H9 (cell line): ENCODE results near the gene SEC16B. TPM values are rescaled to one million over a fixed set of nuclear protein-coding genes. Genes with fewer than 3 reads are reported as not detected.

Experiments
- DNase-seq: peaks from one replicate; pipeline ENCODE4 v3.0.0-alpha.2; 2017
- H2AFZ ChIP-seq: one replicate; pipeline ENCODE4 v1.6.1; 2013; ENCODE audit warnings: mild to moderate bottlenecking, low read length, control low read depth, moderate library complexity
- H2AK5ac ChIP-seq: 2 replicates; pipeline ENCODE4 v1.6.1; 2013; ENCODE audit warnings: low read length, control low read depth, mixed read lengths; ENCODE audit not compliant: insufficient read length
- H2BK120ac ChIP-seq: one replicate; pipeline ENCODE4 v1.6.1; 2013; ENCODE audit warnings: low read depth, mild to moderate bottlenecking, low read length, control low read depth, inconsistent platforms; ENCODE audit not compliant: poor library complexity, severe bottlenecking
- H2BK12ac ChIP-seq: 2 replicates; pipeline ENCODE4 v1.6.1; 2013; ENCODE audit warnings: low read length, control low read depth, mixed read lengths, low read depth; ENCODE audit not compliant: insufficient read length
- H2BK15ac ChIP-seq: 2 replicates; pipeline ENCODE4 v1.6.1; 2013; ENCODE audit warnings: low read depth, low read length, control low read depth
- H2BK20ac ChIP-seq: one replicate; pipeline ENCODE4 v1.6.1; 2013; ENCODE audit warnings: low read depth, mild to moderate bottlenecking, low read length, control low read depth, inconsistent platforms; ENCODE audit not compliant: poor library complexity, severe bottlenecking
- H2BK5ac ChIP-seq: 2 replicates; pipeline ENCODE4 v1.6.1; 2013; ENCODE audit warnings: low read length, control low read depth, mixed read lengths; ENCODE audit not compliant: insufficient read length
- H3K14ac ChIP-seq: 2 replicates; pipeline ENCODE4 v1.6.1; 2013; ENCODE audit warnings: low read length, control low read depth; ENCODE audit not compliant: insufficient read depth
- H3K18ac ChIP-seq: 2 replicates; pipeline ENCODE4 v1.6.1; 2013; ENCODE audit warnings: low read depth, mild to moderate bottlenecking, mixed read lengths, low read length, control low read depth; ENCODE audit not compliant: insufficient read length
- H3K23ac ChIP-seq: 2 replicates; pipeline ENCODE4 v1.6.1; 2013; ENCODE audit warnings: low read length, control low read depth, mixed read lengths, low read depth; ENCODE audit not compliant: insufficient read length
- H3K23me2 ChIP-seq: 2 replicates; pipeline ENCODE4 v1.6.1; 2013; ENCODE audit warnings: low read depth, mild to moderate bottlenecking, mixed read lengths, low read length, control low read depth; ENCODE audit not compliant: insufficient read length, poor library complexity, severe bottlenecking
- H3K27ac ChIP-seq: 2 replicates; pipeline ENCODE4 v1.5.1; 2013; ENCODE audit warnings: low read length, control low read depth, mixed read lengths, low read depth; ENCODE audit not compliant: insufficient read length
- H3K27me3 ChIP-seq: 2 replicates; pipeline ENCODE4 v1.6.1; 2013; ENCODE audit warnings: low read length, control low read depth, inconsistent platforms; ENCODE audit not compliant: insufficient read depth
- H3K4ac ChIP-seq: 2 replicates; pipeline ENCODE4 v1.6.1; 2013; ENCODE audit warnings: low read depth, mild to moderate bottlenecking, control low read depth, inconsistent platforms, low read length, moderate library complexity
- H3K4me1 ChIP-seq: 2 replicates; pipeline ENCODE4 v1.6.1; 2013; ENCODE audit warnings: low read length, control low read depth, inconsistent platforms; ENCODE audit not compliant: insufficient read depth
- H3K4me2 ChIP-seq: 2 replicates; pipeline ENCODE4 v1.6.1; 2013; ENCODE audit warnings: low read length, control low read depth, mixed read lengths; ENCODE audit not compliant: insufficient read length, insufficient read depth
- H3K56ac ChIP-seq: 2 replicates; pipeline ENCODE4 v1.6.1; 2013; ENCODE audit warnings: low read depth, mild to moderate bottlenecking, mixed read lengths, low read length, control low read depth; ENCODE audit not compliant: insufficient read length
- H3K79me1 ChIP-seq: 2 replicates; pipeline ENCODE4 v1.6.1; 2013; ENCODE audit warnings: low read depth, mild to moderate bottlenecking, moderate library complexity, low read length, control low read depth, inconsistent platforms; ENCODE audit not compliant: insufficient read depth, poor library complexity, severe bottlenecking
- H3K79me2 ChIP-seq: 2 replicates; pipeline ENCODE4 v1.6.1; 2013; ENCODE audit warnings: low read length, control low read depth, inconsistent platforms; ENCODE audit not compliant: insufficient read depth
- H3K9ac ChIP-seq: 2 replicates; pipeline ENCODE4 v1.6.1; 2013; ENCODE audit warnings: low read length, control low read depth, mixed read lengths; ENCODE audit not compliant: insufficient read length; ENCODE audit errors: extremely low read depth
- H3K9me3 ChIP-seq: one replicate; pipeline ENCODE4 v1.6.1; 2013; ENCODE audit warnings: low read depth, low read length, inconsistent platforms; ENCODE audit not compliant: control insufficient read depth
- H3T11ph ChIP-seq: one replicate; pipeline ENCODE4 v1.6.1; 2013; ENCODE audit warnings: mild to moderate bottlenecking, low read length, control low read depth, inconsistent platforms
- H4K20me1 ChIP-seq: one replicate; pipeline ENCODE4 v1.6.1; 2013; ENCODE audit not compliant: control insufficient read depth, insufficient read length, insufficient read depth
- H4K5ac ChIP-seq: 2 replicates; pipeline ENCODE4 v1.6.1; 2013; ENCODE audit warnings: low read depth, mild to moderate bottlenecking, mixed read lengths, low read length, control low read depth; ENCODE audit not compliant: insufficient read length
- H4K8ac ChIP-seq: replicated peaks from 2 replicates; pipeline ENCODE4 v1.6.1; 2013; ENCODE audit warnings: low read length, control low read depth, mixed read lengths, low read depth; ENCODE audit not compliant: insufficient read length
- H4K91ac ChIP-seq: 2 replicates; pipeline ENCODE4 v1.6.1; 2013; ENCODE audit warnings: low read depth, mild to moderate bottlenecking, moderate library complexity, mixed read lengths, low read length, control low read depth; ENCODE audit not compliant: insufficient read length
- H3K27ac Mint-ChIP-seq, 3 experiments: 2 replicates in 2 of 3; 3 replicates in 1 of 3; pipeline ENCODE4 v1.8.0; 2020 to 2021; ENCODE audit warnings: mixed read lengths in 3 of 3, mild to moderate bottlenecking in 1 of 3, moderate library complexity in 1 of 3
- H3K27me3 Mint-ChIP-seq: 2 replicates; pipeline ENCODE4 v1.8.0; 2021; ENCODE audit warnings: low read depth, mild to moderate bottlenecking, moderate library complexity, mixed read lengths
- H3K36me3 Mint-ChIP-seq, 3 experiments: 2 replicates in 2 of 3; 3 replicates in 1 of 3; pipeline ENCODE4 v1.8.0; 2020 to 2021; ENCODE audit warnings: low read depth in 3 of 3, mixed read lengths in 3 of 3; ENCODE audit not compliant: insufficient read depth in 1 of 3
- H3K4me1 Mint-ChIP-seq, 2 experiments: 2 replicates each; pipeline ENCODE4 v1.8.0; 2020; ENCODE audit warnings: mixed read lengths in 2 of 2
- H3K4me3 Mint-ChIP-seq, 2 experiments: 2 replicates in 1 of 2; 3 replicates in 1 of 2; pipeline ENCODE4 v1.8.0; 2020 to 2021; ENCODE audit warnings: mild to moderate bottlenecking in 2 of 2, mixed read lengths in 2 of 2, moderate library complexity in 1 of 2
- H3K9me3 Mint-ChIP-seq, 2 experiments: 2 replicates in 1 of 2; 3 replicates in 1 of 2; pipeline ENCODE4 v1.8.0; 2020; ENCODE audit warnings: mild to moderate bottlenecking in 2 of 2, mixed read lengths in 2 of 2, moderate library complexity in 1 of 2
- WGBS: extraction: QIAGEN DNeasy Blood & Tissue Kit; methylation state at CpG from one replicate; pipeline ENCODE4 v1.1.7; 2013; ENCODE audit warnings: missing lambda C conversion rate, low lambda C conversion rate, mixed read lengths; ENCODE audit not compliant: insufficient read length; ENCODE audit errors: extremely low coverage; 5-methylcytosine and 5-hydroxymethylcytosine counted together
- total RNA-seq: library from RNA; stranded (reverse); gene quantifications from 2 replicates; pipeline ENCODE4 v1.2.1, GENCODE V29; 2021
- TF ChIP-seq, protein P1 (sequence below): fragments of 200-600 bp; sonication (generic); conservative IDR thresholded peaks from 3 replicates; pipeline ENCODE4 v1.8.0; 2021; ENCODE audit warnings: antibody characterized with exemption, mild to moderate bottlenecking

The SEC16B gene
- total RNA-seq, 1 experiment from 2014 or later: 0.83 TPM

DNA sequence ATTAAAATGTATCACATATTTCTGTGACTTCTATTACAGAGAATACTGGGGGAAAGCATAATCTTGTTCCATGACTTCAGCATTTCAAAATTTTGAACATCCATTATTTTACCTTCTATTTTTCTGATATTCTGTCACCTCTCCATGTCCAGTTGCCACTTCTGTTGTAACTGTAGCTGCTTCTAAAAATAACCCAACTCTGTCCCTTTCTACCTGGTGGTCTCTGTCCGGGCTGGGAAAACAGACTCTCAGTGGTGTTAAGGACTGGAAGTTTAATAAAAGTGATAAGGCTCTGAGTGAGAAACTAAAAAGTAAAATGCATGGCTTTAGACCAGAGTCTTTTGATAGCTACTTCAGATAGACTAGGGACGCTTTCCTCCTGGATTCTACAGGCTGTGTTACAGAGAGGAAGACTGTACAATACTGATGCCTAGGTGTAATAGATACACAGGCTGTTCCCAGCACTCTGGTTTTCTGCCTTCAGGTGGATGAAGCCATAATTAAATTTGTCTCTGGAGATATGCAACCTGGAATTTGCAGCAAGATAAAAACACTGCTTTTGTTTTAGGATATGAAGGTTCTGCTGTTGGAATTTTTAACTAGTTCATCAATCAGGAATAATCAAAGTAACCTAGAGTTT is 42.1 kb upstream of the SEC16B start:
- Histone ChIP-seq H3K4ac (no peak overlapping the region), H4K20me1 (no peaks in the 10 kb centered on the region), H3K4me2 (no peak overlapping the region), H3K56ac (no peak overlapping the region), H3K23me2 (no peaks in the 10 kb centered on the region), H3K18ac (no peak overlapping the region), H4K91ac (no peak overlapping the region), H2AK5ac (no peak overlapping the region), H3K27me3 (no peaks in the 10 kb centered on the region), H3K79me1 (no peaks in the 10 kb centered on the region), H3K9me3 (no peaks in the 10 kb centered on the region), H2AFZ (no peak overlapping the region), H3K9ac (no peak overlapping the region), H3K4me1 (peaks cover 5% of the 10 kb centered on the region; the same call in 1 of the 2 replicates), H2BK12ac (no peak overlapping the region), H3T11ph (no peak overlapping the region), H4K5ac (no peak overlapping the region), H3K27ac (no peak overlapping the region), H2BK120ac (no peak overlapping the region), H2BK5ac (no peak overlapping the region), H3K79me2 (no peaks in the 10 kb centered on the region), H2BK15ac (no peak overlapping the region), H3K14ac (no peak overlapping the region), H3K23ac (no peak overlapping the region), H4K8ac (no peak overlapping the region), H2BK20ac (no peak overlapping the region)
- Mint-ChIP-seq H3K4me1 (peaks cover 13 to 14% of the 10 kb centered on the region in 2 experiments), H3K9me3 (peaks cover 1 to 3% of the 10 kb centered on the region in 2 experiments; a peak in 2 of 5 replicates), H3K4me3 (no peak overlapping the region), H3K27ac (no peak overlapping the region; a peak in 1 of 7 replicates), H3K27me3 (no peaks in the 10 kb centered on the region; the same call in 1 of the 2 replicates), H3K36me3 (peaks cover 0 to 2% (median 0%) of the 10 kb centered on the region in 3 experiments; a peak in 2 of 7 replicates)
- DNase-seq: no peak
- WGBS: no CpG with 5 or more reads among the region's 2 CpGs
- TF ChIP-seq, protein P1, sequence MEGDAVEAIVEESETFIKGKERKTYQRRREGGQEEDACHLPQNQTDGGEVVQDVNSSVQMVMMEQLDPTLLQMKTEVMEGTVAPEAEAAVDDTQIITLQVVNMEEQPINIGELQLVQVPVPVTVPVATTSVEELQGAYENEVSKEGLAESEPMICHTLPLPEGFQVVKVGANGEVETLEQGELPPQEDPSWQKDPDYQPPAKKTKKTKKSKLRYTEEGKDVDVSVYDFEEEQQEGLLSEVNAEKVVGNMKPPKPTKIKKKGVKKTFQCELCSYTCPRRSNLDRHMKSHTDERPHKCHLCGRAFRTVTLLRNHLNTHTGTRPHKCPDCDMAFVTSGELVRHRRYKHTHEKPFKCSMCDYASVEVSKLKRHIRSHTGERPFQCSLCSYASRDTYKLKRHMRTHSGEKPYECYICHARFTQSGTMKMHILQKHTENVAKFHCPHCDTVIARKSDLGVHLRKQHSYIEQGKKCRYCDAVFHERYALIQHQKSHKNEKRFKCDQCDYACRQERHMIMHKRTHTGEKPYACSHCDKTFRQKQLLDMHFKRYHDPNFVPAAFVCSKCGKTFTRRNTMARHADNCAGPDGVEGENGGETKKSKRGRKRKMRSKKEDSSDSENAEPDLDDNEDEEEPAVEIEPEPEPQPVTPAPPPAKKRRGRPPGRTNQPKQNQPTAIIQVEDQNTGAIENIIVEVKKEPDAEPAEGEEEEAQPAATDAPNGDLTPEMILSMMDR: no peak
